K562 treated with DMSO at 1 percent for 24 hours (cell line): ENCODE data around the gene ELL3. TPM values are rescaled to one million over a fixed set of nuclear protein-coding genes. Genes with fewer than 3 reads are reported as not detected.

Experiments used
- total RNA-seq: library from RNA; unstranded; fragments of 300-600 nt; gene quantifications from 2 replicates; pipeline ENCODE4 v1.2.3, GENCODE V29; 2022; ENCODE audit warnings: low read depth; ENCODE audit not compliant: insufficient read depth

Gene ELL3, protein sequence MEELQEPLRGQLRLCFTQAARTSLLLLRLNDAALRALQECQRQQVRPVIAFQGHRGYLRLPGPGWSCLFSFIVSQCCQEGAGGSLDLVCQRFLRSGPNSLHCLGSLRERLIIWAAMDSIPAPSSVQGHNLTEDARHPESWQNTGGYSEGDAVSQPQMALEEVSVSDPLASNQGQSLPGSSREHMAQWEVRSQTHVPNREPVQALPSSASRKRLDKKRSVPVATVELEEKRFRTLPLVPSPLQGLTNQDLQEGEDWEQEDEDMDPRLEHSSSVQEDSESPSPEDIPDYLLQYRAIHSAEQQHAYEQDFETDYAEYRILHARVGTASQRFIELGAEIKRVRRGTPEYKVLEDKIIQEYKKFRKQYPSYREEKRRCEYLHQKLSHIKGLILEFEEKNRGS
- 1.9 and 4.7 TPM in 2 replicates for total RNA-seq

DNA sequence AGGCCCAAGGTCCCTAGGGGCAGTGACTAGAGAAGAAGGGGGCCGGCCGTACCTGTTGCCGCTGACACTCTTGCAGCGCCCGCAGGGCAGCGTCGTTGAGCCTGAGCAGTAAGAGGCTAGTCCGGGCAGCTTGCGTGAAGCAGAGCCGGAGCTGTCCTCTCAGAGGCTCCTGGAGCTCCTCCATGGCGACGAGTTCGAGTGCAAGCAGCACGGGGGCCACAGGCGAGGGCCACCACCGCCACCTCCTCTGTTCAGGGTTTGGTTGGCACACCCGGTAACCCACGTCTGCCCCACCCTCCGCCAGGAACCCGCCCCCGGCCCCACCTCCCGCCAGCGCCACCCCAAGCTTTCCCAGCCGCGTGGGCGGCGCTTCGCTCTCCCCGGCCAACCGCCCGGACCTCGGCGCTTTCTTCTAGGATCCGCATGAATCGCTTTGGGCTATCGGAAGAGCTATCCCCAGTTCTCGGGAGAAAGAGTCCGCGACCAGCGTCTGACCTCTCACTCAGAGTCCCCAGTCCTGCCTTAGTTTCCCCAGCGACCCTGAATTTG lies at the start of gene ELL3:
ELL3 (minus strand) TSS at position 249 of the 549 bp plus-strand sequence; CDS start at position 184, 65 bp downstream.

DNA sequence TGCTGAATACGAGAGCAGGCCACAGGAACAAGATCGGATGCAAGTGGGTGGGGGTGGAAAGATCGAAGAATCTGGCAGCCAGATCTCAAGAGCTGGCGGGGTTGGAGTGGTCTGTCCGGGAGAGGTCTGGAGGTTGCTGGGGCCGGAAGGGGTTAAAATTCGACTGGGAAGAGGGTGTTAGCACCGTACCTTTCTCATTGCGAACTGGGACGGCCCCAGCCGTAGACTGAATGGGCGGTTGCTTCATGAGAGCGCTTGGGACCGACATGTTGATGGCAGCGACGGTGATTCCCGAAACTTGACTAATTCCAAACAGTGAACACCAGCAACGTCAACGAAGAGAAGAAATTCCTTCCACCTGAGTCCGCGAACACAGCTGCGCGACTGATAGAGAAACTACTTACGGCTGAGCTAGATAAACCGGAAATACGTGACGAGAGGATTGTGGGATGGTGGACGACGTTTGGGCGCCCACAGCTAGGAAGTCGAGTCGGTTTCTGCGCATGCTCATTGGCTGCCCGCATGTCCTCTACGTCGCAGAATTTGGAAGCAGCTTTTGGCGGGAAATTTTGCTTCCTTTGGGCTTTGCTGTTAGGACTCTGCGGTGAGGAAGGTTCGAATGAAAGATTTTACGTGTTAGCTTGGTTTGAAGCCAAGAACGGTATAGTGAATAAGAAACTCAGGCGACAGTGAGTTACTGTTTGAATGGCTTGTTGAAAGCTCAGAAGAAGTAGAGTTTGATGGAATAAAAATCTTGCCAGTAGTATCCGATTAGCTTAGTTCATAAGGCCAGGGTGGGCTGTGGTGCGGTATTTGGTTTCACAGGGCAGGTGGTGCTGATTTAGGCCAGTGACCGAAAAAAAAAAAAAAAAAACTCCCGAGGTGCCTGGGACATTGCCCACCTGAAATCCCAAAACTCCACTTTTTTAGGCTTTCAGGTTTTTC lies 47.8 kb upstream of the ELL3 start, which contains the start of gene MFAP1:
MFAP1 (minus strand) TSS at position 389 of the 945 bp plus-strand sequence; CDS start at position 268, 121 bp downstream.

DNA sequence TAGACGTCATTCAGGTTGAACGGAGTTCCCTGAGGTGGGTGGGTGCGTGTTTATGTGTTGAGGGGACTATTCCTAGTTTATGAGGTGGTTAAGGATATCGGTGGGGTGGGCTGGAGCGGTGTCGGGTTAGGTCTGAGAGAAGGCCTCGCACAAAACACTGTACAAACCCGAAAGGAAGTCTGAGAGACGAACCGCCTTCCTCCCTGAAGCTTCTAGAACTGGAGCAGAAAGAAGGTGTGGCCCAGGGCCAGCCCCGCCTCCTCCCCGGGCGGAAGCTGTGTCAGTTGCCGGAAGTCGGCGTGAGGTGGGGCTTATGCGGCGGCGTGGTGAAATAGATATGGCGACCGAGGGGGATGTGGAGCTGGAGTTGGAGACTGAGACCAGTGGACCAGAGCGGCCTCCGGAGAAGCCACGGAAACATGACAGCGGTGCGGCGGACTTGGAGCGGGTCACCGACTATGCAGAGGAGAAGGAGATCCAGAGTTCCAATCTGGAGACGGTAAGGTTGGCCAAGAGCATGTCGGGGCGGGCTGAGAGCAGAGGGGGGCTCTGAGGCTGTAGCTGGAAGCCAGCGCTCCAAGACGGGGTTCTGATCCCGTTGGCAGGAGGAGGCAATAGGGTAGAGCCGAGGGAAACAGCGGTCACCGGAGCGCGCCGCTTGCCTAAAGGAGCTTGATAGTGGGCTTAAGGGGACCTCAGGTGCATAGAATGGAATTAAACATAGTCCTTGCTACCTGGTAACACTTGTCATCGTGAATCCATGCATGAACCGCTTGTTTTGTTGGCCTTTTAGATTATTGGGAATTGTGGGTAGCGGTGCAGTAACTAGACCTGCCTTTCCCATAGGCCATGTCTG lies 23.7 kb upstream of the ELL3 start, which contains the start of gene HYPK:
HYPK (plus strand) TSS at position 314 of the 856 bp plus-strand sequence; CDS start at position 338, 24 bp downstream.

DNA sequence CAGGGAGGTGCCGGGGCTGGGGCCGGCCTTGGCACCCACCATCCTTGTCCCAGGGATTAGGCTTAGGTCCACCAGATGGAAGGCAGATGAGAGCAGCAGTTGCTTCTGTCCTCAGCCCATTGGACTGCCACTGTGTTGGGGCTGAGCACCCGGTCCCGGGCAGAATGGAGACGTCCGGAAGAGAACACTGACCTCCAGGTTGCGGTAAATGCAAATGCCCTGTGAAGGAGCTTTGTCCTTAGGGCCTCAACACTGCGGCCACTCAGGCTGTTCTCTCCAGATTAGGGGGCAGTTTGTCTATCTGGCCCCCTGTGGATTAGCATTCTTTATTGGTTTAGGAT lies 23.1 kb upstream of the ELL3 start, which contains the start of gene SERINC4:
SERINC4 (minus strand) TSS at position 276 of the 341 bp plus-strand sequence; CDS start at position 42, 234 bp downstream.

DNA sequence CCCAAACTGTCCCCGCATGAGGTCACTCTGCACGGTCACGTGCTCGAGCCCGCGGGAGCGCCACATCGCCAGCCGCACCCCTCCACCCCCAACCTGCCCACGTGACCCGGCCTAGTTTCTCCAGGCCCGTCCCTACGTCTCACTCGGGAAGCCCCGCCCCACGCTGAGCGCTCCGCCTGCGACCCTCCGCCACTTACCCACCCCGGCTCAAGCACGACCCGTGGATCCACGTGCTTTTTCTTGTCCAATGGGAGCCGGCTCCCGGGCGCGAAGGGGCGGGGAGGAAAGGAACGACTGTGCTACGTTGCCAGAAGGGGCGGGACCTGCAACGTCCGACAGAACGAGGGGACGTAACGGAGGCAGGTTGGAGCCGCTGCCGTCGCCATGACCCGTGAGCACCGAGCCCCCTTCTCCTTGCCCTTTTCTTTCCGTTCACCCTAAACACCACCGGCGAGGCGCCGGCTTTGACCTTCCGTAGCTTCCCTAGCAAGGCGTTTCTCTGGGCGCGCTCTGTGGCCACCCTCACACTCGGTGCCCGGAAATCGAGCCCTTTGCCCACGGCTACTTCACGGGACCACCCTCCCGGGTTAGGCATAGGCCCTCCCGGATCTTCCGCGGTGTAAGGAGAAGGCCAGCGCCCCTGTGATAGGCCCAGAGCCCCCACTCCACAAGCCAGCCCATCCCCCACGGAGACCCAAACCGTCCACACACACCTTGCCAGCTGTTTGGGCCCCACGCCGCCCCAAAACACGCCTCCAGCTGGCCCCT lies 15.4 kb upstream of the ELL3 start, which contains the start of gene SERF2:
SERF2 (plus strand) TSS at position 328 of the 768 bp plus-strand sequence; CDS start at position 385, 57 bp downstream.

DNA sequence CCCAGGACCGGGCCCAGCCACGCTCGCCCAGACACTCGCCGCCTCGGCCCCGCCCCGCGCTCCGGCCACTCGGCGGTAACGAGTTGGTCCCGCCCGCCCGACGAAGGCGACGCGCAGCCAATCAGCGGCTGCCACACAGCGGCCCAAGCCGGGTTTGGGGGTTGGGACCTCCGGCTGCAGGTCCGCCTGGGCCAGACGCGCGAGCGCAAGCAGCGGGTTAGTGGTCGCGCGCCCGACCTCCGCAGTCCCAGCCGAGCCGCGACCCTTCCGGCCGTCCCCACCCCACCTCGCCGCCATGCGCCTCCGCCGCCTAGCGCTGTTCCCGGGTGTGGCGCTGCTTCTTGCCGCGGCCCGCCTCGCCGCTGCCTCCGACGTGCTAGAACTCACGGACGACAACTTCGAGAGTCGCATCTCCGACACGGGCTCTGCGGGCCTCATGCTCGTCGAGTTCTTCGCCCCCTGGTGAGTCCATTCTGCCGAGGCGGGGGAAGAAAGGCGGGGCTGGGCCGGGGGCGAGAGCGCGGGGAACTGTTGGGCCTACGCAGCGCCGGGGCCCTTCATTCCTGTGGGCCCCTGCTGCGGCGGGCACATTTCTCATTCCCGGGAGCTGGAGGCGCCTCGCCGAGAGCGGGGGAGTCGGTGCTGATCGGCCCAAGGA lies 30.4 kb downstream of the ELL3 start, which contains the start of gene PDIA3:
PDIA3 (plus strand) TSS at position 194 of the 658 bp plus-strand sequence; CDS start at position 296, 102 bp downstream.

Other genes with a start within 250 kb of the ELL3 start
- gene PPIP5K1, start 186.8 kb downstream of the ELL3 start, total RNA-seq, result 28.3 and 35.7 TPM in 2 replicates
- 1.1 and 2.4 TPM in 2 replicates for gene CKMT1B, start 182.9 kb downstream of the ELL3 start, total RNA-seq
- 0.13 TPM in 1 of 2 replicates, not detected in the other for gene STRC, start 158.2 kb downstream of the ELL3 start, total RNA-seq
- 1.2 and 1.5 TPM in 2 replicates for gene CATSPER2, start 128.1 kb downstream of the ELL3 start, total RNA-seq
- 0.63 and 1.1 TPM in 2 replicates for gene CKMT1A, start 83.1 kb downstream of the ELL3 start, total RNA-seq
- 118 and 122 TPM in 2 replicates for gene PDIA3, start 30.5 kb downstream of the ELL3 start, total RNA-seq
- gene SERF2, start 15.4 kb upstream of the ELL3 start, total RNA-seq, result 415 and 475 TPM in 2 replicates
- gene SERINC4, start 23.3 kb upstream of the ELL3 start, total RNA-seq, result 0.65 and 1.3 TPM in 2 replicates
- 3.9 and 5.1 TPM in 2 replicates for gene HYPK, start 23.6 kb upstream of the ELL3 start, total RNA-seq
- 46.9 and 54.4 TPM in 2 replicates for gene MFAP1, start 47.7 kb upstream of the ELL3 start, total RNA-seq
- 16.5 and 17.2 TPM in 2 replicates for gene WDR76, start 50.0 kb upstream of the ELL3 start, total RNA-seq